Calu3 (cell line): ENCODE measurements around the gene SEMA3E. TPM values are rescaled to one million over a fixed set of nuclear protein-coding genes. Genes with fewer than 3 reads are reported as not detected.
"Not testable (repeated sequence)": the region's sequence is repeated elsewhere in the genome, so short reads cannot be mapped to it uniquely, and the experiment has no call there.

Experiments used
- BruUV-seq: library from RNA; stranded (reverse); fragments of 400-500 nt; replicated peaks from 2 replicates; lab custom pipeline; 2021; lab: Mats Ljungman, UMichigan
- CTCF ChIA-PET: fragments of 300-600 bp; sonication (Branson Sonifier 250); formaldehyde crosslinking; loops from one replicate; lab custom pipeline; 2022; ENCODE audit warnings: antibody characterized with exemption; lab: Charles Lee
- DNase-seq: peaks from one replicate; pipeline ENCODE4 v3.0.0; 2022
- H3K27ac Mint-ChIP-seq: one replicate; pipeline ENCODE4 v1.8.0; 2022; ENCODE audit warnings: mixed read lengths; ENCODE audit not compliant: unreplicated experiment
- H3K27me3 Mint-ChIP-seq: one replicate; pipeline ENCODE4 v1.8.0; 2022; ENCODE audit warnings: mixed read lengths; ENCODE audit not compliant: unreplicated experiment
- H3K36me3 Mint-ChIP-seq: one replicate; pipeline ENCODE4 v1.8.0; 2022; ENCODE audit warnings: mild to moderate bottlenecking, moderate library complexity, mixed read lengths; ENCODE audit not compliant: insufficient read depth, unreplicated experiment
- H3K4me1 Mint-ChIP-seq: one replicate; pipeline ENCODE4 v1.8.0; 2022; ENCODE audit warnings: mild to moderate bottlenecking, low read depth, mixed read lengths; ENCODE audit not compliant: unreplicated experiment
- H3K4me3 Mint-ChIP-seq: one replicate; pipeline ENCODE4 v1.8.0; 2022; ENCODE audit warnings: mild to moderate bottlenecking, low read depth, moderate library complexity, mixed read lengths; ENCODE audit not compliant: unreplicated experiment
- H3K9me3 Mint-ChIP-seq: one replicate; pipeline ENCODE4 v1.8.0; 2022; ENCODE audit warnings: low read depth, mixed read lengths; ENCODE audit not compliant: unreplicated experiment
- CTCF ChIP-seq: fragments of 200-600 bp; IDR thresholded peaks from one replicate; pipeline ENCODE4 v1.8.0; 2022; ENCODE audit warnings: antibody characterized with exemption; ENCODE audit not compliant: unreplicated experiment
- intact Hi-C: fragments of 100-400 bp; cut with micrococcal nuclease; formaldehyde crosslinking; loops from one replicate; pipeline ENCODE4 v1.10.0; 2022; ENCODE audit not compliant: unreplicated experiment
- total RNA-seq: library from RNA; stranded (reverse); gene quantifications from 2 replicates; pipeline ENCODE4 v1.2.3, GENCODE V29; 2022

SEMA3E gene
- total RNA-seq, 1 experiment from 2014 or later, result 24.4 TPM

GRCh38 chr7:83465643-83466042 is 183.3 kb downstream of the SEMA3E start:
- no peaks in the 10 kb centered on the region for H3K27me3 Mint-ChIP-seq
- intact Hi-C loops, result no loop called here
- H3K4me1 Mint-ChIP-seq, result no peaks in the 10 kb centered on the region
- DNase-seq, result no peak
- peaks cover 2% of the 10 kb centered on the region for H3K9me3 Mint-ChIP-seq
- no peaks in the 10 kb centered on the region for H3K36me3 Mint-ChIP-seq
- no peak for TF ChIP-seq CTCF
- no peak overlapping the region for H3K27ac Mint-ChIP-seq
- CTCF ChIA-PET, result no interaction called here
- no TSS peak for BruUV-seq
- H3K4me3 Mint-ChIP-seq, result no peak overlapping the region

- H3K4me1 Mint-ChIP-seq, result peaks cover 11% of the 10 kb centered on the region
- H3K4me3 Mint-ChIP-seq, H3K9me3 Mint-ChIP-seq, H3K27ac Mint-ChIP-seq, CTCF ChIA-PET, H3K27me3 Mint-ChIP-seq, DNase-seq, intact Hi-C loops, BruUV-seq, H3K36me3 Mint-ChIP-seq: not testable (repeated sequence)
Observed at GRCh38 chr7:83461820-83462219, 187.1 kb downstream of the SEMA3E start.

DNA sequence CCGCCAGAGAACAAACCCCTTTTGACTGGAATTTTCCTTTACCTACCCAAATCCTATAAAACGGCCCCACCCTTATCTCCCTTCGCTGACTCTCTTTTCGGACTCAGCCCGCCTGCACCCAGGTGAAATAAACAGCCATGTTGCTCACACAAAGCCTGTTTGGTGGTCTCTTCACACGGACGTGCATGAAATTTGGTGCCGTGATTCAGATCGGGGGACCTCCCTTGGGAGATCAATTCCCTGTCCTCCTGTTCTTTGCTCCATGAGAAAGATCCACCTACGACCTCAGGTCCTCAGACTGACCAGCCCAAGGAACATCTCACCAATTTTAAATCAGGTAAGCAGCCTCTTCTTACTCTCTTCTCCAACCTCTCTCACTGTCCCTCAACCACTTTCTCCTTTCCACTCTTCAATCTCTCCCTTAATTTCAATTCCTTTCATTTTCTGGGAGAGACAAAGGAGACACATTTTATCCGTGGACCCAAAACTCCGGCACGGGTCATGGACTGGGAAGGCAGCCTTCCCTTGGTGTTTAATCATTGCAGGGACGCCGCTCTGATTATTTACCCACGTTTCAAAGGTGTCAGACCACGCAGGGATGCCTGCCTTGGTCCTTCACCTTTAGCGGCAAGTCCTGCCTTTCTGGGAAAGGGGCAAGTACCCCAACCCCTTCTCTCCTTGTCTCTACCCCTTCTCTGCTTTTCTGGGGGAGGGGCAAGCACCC is 188.8 kb downstream of the SEMA3E start:
- CTCF ChIA-PET, H3K27ac Mint-ChIP-seq, BruUV-seq, H3K4me3 Mint-ChIP-seq, DNase-seq, intact Hi-C loops, H3K27me3 Mint-ChIP-seq, H3K36me3 Mint-ChIP-seq, H3K9me3 Mint-ChIP-seq: not testable (repeated sequence)
- H3K4me1 Mint-ChIP-seq, result peaks cover 11% of the 10 kb centered on the region

GRCh38 chr7:83459101-83459929 is 189.6 kb downstream of the SEMA3E start:
- H3K36me3 Mint-ChIP-seq, H3K4me3 Mint-ChIP-seq, H3K27ac Mint-ChIP-seq, CTCF ChIA-PET, intact Hi-C loops, DNase-seq, H3K9me3 Mint-ChIP-seq, BruUV-seq, H3K27me3 Mint-ChIP-seq: not testable (repeated sequence)
- H3K4me1 Mint-ChIP-seq, result peaks cover 11% of the 10 kb centered on the region

- no peaks in the 10 kb centered on the region for H3K27me3 Mint-ChIP-seq
- BruUV-seq, result no TSS peak
- no peaks in the 10 kb centered on the region for H3K36me3 Mint-ChIP-seq
- DNase-seq, result no peak
- H3K4me3 Mint-ChIP-seq, result no peak overlapping the region
- CTCF ChIA-PET, result no interaction called here
- H3K9me3 Mint-ChIP-seq, result peaks cover 2% of the 10 kb centered on the region
- intact Hi-C loops, result no loop called here
- no peak overlapping the region for H3K27ac Mint-ChIP-seq
- TF ChIP-seq CTCF, result no peak
- peaks cover 11% of the 10 kb centered on the region for H3K4me1 Mint-ChIP-seq
Observed at GRCh38 chr7:83457022-83457892, 191.7 kb downstream of the SEMA3E start.
